Activated naive CD8-positive, alpha-beta T cell treated with anti-CD3 and anti-CD28 coated beads for 36 hours (primary cell): ENCODE measurements around the gene CLNS1A. TPM values are rescaled to one million over a fixed set of nuclear protein-coding genes. Genes with fewer than 3 reads are reported as not detected.
"Not testable (repeated sequence)": the region's sequence is repeated elsewhere in the genome, so short reads cannot be mapped to it uniquely, and the experiment has no call there.

Experiments used
- DNase-seq: peaks from one replicate; pipeline ENCODE4 v3.0.0; 2021
- H3K27ac Mint-ChIP-seq: one replicate; pipeline ENCODE4 v1.8.0; 2022; ENCODE audit warnings: mild to moderate bottlenecking, moderate library complexity, mixed read lengths
- H3K27me3 Mint-ChIP-seq: one replicate; pipeline ENCODE4 v1.8.0; 2022; ENCODE audit warnings: mild to moderate bottlenecking, mixed read lengths
- H3K36me3 Mint-ChIP-seq: one replicate; pipeline ENCODE4 v1.8.0; 2021; ENCODE audit warnings: mild to moderate bottlenecking, mixed read lengths
- H3K4me1 Mint-ChIP-seq: one replicate; pipeline ENCODE4 v1.8.0; 2021; ENCODE audit warnings: mixed read lengths
- H3K4me3 Mint-ChIP-seq: one replicate; pipeline ENCODE4 v1.8.0; 2022; ENCODE audit warnings: mild to moderate bottlenecking, moderate library complexity, mixed read lengths
- H3K9me3 Mint-ChIP-seq: one replicate; pipeline ENCODE4 v1.8.0; 2022; ENCODE audit warnings: mixed read lengths
- total RNA-seq, 2 experiments: library from RNA; stranded (reverse); gene quantifications; one replicate each; pipeline ENCODE4 v1.2.3, GENCODE V29; 2021

Gene CLNS1A
- total RNA-seq, 2 experiments from 2014 or later = 191 to 194 TPM

DNA sequence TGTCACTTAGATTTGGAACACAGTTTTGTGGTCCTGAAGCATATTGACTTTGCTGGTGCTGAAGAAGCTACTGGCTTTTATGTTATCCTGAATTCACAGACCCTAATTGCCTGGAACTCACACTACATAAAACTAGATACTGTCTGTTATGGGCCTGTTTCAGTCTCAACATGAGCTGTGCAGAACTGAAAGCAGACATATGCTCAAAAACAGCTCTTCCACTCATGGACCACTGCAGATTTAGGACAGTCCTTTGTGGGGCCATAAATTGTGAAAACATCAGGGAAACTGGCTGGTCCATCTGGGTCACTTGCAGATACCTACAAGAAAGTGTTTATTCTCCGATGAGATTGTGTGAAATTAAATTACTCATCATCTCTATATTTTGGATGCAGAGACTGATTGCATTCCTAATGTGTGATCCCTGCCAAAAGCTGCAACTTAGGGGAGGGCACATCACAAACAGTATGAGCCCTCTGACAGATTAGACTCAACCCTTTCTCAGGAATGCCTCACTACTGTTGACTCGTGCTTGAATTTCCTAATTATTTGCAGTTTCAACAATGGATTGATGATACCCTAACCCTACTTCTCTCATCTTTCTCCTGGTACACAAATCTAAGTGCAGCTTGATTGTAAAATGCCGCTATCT is 10.2 kb upstream of the CLNS1A start:
- Mint-ChIP-seq H3K27ac (no peak overlapping the region), H3K27me3 (peaks cover 6% of the 10 kb centered on the region), H3K36me3 (no peaks in the 10 kb centered on the region), H3K9me3 (no peaks in the 10 kb centered on the region), H3K4me1 (no peaks in the 10 kb centered on the region), H3K4me3 (no peak overlapping the region)
- no peak for DNase-seq

DNA sequence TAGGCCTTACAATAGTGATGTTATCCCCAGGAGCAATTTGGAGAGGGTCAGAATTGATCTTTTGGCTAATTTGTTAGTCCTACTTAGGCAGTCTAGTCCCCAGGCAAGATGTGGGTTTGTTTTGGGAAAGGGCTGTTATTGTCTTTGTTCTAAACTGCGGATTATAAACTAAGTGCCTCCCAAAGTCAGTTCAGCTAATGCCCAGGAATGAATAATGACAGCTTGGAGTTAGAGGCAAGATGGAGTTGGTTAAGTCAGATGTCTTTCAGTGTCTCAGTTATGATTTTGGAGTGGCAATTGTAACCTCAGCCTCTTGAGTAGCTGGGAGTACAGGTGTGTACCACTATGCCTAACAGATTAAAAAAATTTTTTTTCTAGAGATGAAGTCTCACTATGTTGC is 7.3 kb upstream of the CLNS1A start:
- DNase-seq = no peak
- H3K27me3 Mint-ChIP-seq = peaks cover 6% of the 10 kb centered on the region
- H3K4me1 Mint-ChIP-seq = no peaks in the 10 kb centered on the region
- no peak overlapping the region for H3K4me3 Mint-ChIP-seq
- H3K27ac Mint-ChIP-seq = no peak overlapping the region
- H3K9me3 Mint-ChIP-seq = peaks cover 3% of the 10 kb centered on the region
- H3K36me3 Mint-ChIP-seq = no peaks in the 10 kb centered on the region

DNA sequence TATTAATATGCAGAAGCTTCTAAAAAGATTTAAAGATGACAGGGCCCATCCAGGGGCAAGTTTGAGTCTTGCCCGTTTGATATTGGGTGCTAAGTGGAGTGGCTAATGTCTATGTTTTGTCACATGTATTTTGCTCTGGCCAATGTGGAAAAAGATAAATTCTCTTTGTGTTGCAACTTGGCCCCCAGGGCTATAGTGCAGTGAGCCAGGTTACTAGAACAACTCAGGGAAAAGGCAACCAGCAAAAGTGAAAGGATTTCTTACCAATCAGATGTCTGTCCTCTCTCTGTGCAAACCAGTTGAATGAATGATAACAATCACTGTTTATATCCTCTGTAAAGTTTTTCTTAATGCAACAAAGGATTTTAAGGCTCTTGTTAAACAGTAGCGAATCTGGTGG is 4.6 kb upstream of the CLNS1A start:
- no peak overlapping the region for H3K4me3 Mint-ChIP-seq
- no peak for DNase-seq
- H3K9me3 Mint-ChIP-seq = peaks cover 3% of the 10 kb centered on the region
- peaks cover 5% of the 10 kb centered on the region for H3K4me1 Mint-ChIP-seq
- peaks cover 2% of the 10 kb centered on the region for H3K36me3 Mint-ChIP-seq
- no peak overlapping the region for H3K27ac Mint-ChIP-seq
- H3K27me3 Mint-ChIP-seq = peaks cover 6% of the 10 kb centered on the region

DNA sequence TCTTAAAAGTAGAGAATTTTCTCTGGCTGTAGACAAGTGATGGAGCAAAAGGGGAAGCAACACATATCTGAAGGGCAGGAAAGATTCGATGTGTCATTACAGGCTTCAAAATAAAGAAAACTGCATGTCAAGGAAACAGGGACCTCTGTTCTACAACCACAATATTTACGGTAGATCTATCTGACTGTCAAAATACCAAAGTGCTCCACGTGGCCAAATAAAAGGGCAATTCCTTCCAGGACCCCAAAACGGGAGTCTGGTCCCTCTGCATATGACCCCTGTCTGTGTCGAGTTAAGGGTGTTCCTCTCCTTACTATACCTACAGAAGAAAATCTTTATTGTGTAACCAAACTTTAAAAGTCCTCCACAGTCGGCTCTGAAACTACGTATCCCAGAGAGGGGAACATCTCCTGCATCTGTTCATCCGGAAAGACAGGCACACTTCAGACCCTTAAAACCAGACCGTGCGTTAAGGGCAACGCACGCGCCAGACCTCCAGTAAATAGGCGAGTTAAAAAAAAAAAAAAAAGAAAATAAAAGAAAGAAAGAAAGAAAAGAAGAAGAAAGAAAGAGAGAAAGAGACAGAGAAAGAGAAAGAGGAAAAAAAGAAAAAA is 756 bp downstream of the CLNS1A start:
- H3K27ac Mint-ChIP-seq = peak overlapping the region; percentile 93
- H3K9me3 Mint-ChIP-seq = peaks cover 3% of the 10 kb centered on the region
- H3K4me3 Mint-ChIP-seq = peak overlapping the region; percentile 92
- peaks cover 32% of the 10 kb centered on the region for H3K36me3 Mint-ChIP-seq
- peaks cover 38% of the 10 kb centered on the region for H3K4me1 Mint-ChIP-seq
- no peak for DNase-seq
- H3K27me3 Mint-ChIP-seq = no peaks in the 10 kb centered on the region

DNA sequence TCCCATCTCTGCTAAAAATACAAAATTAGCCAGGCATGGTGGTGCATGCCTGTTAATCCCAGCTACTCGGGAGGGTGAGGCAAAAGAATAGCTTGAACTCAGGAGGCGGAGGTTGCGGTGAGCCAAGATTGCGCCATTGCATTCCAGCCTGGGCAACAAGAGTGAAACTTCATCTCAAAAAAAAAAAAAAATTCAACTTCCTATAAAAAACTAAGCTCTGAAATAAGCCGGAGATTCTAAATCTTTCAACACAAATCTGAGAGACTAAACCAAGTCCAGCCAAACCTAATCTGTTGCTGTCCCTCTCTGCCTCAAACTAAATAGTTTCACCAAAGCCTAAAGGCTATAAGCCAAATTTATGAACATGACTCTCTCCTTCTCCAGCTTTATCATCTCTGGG is 3.7 kb downstream of the CLNS1A start:
- not testable (repeated sequence) for H3K9me3 Mint-ChIP-seq, H3K27me3 Mint-ChIP-seq, DNase-seq, H3K4me3 Mint-ChIP-seq, H3K27ac Mint-ChIP-seq
- H3K4me1 Mint-ChIP-seq = peaks cover 56% of the 10 kb centered on the region
- H3K36me3 Mint-ChIP-seq = peaks cover 40% of the 10 kb centered on the region

DNA sequence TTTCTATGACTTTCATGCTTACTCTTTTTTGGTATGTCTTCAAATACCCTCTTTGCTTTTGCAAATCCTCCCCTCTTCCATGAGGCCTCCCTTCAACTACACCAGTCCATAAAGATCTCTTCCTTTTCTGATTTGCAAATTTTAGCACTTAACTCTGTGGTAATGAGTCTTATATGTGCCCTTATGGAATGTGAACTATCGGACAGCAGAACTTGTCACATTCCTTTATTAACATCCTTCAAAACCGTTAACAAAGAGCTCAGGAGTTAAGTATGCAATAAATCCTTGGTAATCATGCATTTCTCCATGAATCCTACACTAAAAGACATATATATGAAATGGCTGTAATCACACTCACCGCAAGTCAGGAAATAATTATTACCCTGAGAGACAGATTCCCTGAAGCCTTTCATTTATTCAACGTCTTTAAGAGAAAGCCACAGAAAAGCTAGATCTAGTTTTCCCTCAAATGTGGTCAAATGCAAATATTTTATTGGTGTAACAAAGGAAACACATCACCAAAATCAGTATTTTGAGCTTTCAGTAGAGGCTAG is 7.4 kb downstream of the CLNS1A start:
- peaks cover 41% of the 10 kb centered on the region for H3K4me1 Mint-ChIP-seq
- H3K4me3 Mint-ChIP-seq = no peak overlapping the region

DNA sequence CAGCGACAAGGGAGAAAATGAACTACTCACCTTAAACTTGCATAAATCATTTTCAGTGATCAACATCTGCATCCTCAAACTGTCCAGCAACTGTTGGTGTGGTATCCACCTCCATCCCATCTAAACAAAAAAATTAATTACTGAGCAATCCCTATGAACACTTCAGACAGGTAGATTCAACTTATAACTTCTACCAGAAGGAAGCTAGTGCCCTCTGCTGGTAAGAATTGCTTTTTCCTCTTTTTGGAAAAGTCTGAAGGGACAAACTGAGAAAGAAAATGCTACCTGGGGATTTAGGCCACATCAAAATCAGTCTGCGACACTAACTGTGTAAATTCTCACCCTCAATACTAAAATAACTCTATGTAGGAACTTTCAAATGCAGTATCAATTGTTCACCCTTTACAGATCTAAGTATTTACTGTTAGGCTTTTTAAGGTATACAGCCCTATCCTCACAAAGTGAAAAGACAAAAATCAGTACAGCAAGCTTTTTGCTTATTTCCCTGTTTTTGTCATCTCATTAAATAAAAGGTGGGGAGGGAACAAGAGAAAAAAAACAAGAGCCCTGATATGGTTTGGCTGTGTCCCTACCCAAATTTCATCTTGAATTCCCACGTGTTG is 17.9 kb downstream of the CLNS1A start:
- Mint-ChIP-seq H3K36me3 (peaks cover 18% of the 10 kb centered on the region), H3K9me3 (no peaks in the 10 kb centered on the region), H3K27ac (no peak overlapping the region), H3K4me1 (no peaks in the 10 kb centered on the region), H3K27me3 (no peaks in the 10 kb centered on the region), H3K4me3 (no peak overlapping the region)
- no peak for DNase-seq

More for the DNA sequence above, 7.4 kb downstream of the CLNS1A start:
- DNase-seq = no peak
- Mint-ChIP-seq H3K9me3 (no peaks in the 10 kb centered on the region), H3K36me3 (peaks cover 32% of the 10 kb centered on the region), H3K27me3 (no peaks in the 10 kb centered on the region), H3K27ac (no peak overlapping the region)

DNA sequence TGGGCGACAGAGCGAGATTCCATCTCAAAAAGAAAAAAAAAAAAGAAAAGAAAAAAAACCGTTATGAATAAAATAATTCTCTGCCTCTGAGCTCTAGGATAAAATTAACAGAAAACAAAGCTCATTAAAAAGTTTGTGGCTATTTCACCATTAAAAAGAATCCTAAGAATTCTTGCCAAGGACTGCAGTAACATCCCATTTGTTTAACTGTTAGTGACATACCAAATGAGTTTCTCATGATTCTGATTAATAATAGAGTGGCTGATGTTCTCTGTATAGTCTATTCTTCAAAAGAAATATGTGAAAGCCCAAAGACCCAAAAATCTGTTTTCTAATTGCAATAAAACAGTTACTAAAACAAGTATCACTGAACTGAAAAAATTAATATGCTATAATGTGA is 19.7 kb downstream of the CLNS1A start:
- Mint-ChIP-seq H3K9me3 (no peaks in the 10 kb centered on the region), H3K4me1 (no peaks in the 10 kb centered on the region), H3K27ac (no peak overlapping the region), H3K4me3 (no peak overlapping the region), H3K27me3 (no peaks in the 10 kb centered on the region), H3K36me3 (peaks cover 17% of the 10 kb centered on the region)
- DNase-seq = no peak

DNA sequence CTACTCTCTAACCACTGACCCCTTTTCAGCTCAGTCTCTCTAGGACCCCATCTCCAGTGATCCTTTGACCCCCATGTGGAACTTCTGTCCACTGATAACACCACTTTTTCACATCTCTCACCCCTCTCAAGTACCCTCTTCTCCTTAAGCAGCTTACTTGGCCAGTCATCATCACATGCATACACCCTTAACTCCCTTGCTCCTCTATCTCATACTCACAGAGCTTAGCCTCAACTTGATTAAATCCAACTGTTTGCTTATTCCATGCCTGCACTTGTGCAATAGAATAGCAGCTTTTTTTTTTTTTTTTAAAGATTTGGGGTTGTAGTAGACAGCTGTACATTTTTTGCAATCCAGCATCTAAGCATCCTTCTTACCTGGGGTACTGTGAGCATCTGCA is 25.7 kb downstream of the CLNS1A start:
- DNase-seq = no peak
- Mint-ChIP-seq H3K4me3 (no peak overlapping the region), H3K36me3 (peaks cover 16% of the 10 kb centered on the region), H3K27me3 (no peaks in the 10 kb centered on the region), H3K4me1 (no peaks in the 10 kb centered on the region), H3K27ac (no peak overlapping the region), H3K9me3 (no peaks in the 10 kb centered on the region)

DNA sequence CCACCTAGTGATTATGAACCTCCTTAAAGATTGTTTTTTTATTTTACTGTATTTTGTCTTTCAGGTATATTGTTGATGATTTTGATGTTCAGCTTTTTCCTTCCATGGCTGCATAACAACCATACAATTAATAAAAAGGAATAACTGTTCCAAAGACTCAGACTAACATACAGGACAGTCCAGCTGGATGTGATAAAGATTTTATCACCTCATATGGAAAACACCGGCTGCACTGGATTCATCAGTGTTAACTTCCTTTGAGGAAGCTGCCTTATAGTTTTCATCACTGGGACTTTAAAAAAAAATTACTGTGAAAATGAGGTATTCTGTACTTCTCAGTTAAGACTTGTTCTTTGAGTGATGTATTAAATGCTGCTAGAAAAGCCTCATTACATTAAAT is 28.4 kb downstream of the CLNS1A start:
- Mint-ChIP-seq H3K27ac (no peak overlapping the region), H3K4me1 (no peaks in the 10 kb centered on the region), H3K36me3 (peaks cover 8% of the 10 kb centered on the region), H3K4me3 (no peak overlapping the region), H3K9me3 (no peaks in the 10 kb centered on the region), H3K27me3 (no peaks in the 10 kb centered on the region)
- DNase-seq = no peak

DNA sequence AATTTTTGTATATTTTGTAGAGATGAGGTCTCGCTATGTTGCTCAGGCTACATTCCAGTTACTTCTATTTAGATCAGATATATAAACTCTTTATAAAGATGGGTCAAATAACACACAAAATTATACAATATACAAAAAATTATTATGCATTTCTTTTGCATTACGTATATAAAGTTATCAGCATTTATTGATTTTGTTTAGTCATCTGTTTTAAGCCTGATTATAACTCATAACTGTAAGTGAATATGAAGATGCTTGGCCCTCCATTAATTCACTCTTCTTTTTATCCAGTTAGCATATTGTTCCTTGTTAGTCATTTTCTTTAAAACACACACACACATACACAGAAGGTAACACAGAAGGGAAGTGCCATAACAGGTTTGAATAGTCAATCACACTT is 33.3 kb downstream of the CLNS1A start:
- Mint-ChIP-seq H3K27me3 (no peaks in the 10 kb centered on the region), H3K4me1 (peaks cover 3% of the 10 kb centered on the region), H3K36me3 (peaks cover 8% of the 10 kb centered on the region), H3K9me3 (no peaks in the 10 kb centered on the region), H3K4me3 (no peak overlapping the region), H3K27ac (peak overlapping the region; percentile 42)
- DNase-seq = no peak

DNA sequence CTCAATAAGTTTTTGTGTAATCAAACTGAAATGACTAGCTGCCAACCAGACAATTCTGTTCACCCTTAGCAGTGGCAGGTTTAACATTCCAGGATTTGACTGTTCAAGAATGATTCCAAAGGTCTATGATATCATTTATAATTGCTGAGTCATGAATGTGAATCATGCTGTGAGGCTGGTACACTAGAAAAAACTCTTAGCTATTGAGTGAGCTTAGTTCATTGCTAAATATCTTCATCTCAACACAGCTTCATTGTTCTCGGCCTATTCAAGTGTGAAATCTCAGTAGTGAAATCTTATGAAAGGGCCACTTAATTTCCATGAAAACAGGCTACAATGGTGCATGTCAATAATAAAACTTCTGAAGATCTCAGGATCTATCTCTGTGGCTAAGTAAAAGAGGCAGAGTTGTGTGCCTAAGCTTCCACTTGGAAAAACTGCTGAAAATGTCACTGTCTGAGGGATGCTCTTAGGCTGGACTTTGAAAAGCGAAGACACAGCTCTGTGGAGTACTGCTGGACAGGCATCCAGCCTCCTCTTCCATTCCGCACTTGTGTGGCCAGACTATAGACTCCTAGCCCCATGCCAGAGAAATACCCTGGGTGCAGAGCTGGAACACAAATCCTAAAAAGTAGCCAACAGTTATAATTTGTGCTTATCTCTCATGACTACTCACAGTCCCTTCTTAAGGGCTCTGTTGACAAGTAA is 35.1 kb downstream of the CLNS1A start:
- Mint-ChIP-seq H3K4me1 (peaks cover 3% of the 10 kb centered on the region), H3K27ac (peak overlapping the region; percentile 48), H3K36me3 (peaks cover 6% of the 10 kb centered on the region), H3K9me3 (no peaks in the 10 kb centered on the region), H3K4me3 (no peak overlapping the region), H3K27me3 (no peaks in the 10 kb centered on the region)
- no peak for DNase-seq

DNA sequence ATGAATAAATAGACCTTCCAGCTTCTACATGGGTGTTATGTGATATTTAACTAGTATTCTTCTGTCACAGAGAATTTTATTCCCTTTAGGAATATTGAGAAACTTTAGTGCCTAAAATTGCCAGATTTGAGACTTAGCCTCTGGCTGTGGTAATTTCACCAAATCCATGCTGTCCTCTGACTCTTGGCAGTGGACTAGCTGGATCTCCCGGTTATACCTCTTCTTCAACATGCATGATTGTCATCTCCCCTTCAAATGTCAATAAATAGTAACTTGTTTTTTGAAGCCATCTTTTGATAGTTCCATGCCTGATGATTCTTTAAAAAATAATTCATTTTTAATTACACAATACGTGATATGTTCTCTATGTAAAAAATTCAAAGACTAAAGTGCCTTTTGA is 39.4 kb downstream of the CLNS1A start:
- Mint-ChIP-seq H3K4me3 (no peak overlapping the region), H3K27ac (no peak overlapping the region)

DNA sequence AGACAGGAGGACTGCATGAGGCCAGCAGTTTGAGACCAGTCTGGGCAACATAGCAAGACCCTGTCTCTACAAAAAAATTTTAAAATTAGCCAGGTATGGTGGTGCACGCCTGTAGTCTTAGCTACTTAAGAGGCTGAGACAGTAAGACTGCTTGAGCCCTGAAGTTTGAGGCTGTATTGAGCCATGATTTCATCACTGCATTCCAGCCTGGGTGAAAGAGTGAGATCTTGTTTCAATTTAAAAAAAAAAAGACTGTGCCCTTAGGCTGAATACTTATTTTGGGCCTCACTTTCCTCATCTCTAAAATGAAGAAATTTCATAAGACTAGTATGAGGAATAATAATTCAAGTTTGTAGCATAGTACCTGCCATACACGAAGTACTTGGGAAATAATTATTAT is 41.0 kb downstream of the CLNS1A start:
- Mint-ChIP-seq H3K36me3 (peaks cover 2% of the 10 kb centered on the region), H3K27ac (no peak overlapping the region), H3K4me1 (no peaks in the 10 kb centered on the region), H3K9me3 (no peaks in the 10 kb centered on the region), H3K27me3 (no peaks in the 10 kb centered on the region), H3K4me3 (no peak overlapping the region)
- DNase-seq = no peak

More for the DNA sequence above, 39.4 kb downstream of the CLNS1A start:
- Mint-ChIP-seq H3K36me3 (peaks cover 7% of the 10 kb centered on the region), H3K27me3 (no peaks in the 10 kb centered on the region), H3K4me1 (peaks cover 3% of the 10 kb centered on the region), H3K9me3 (no peaks in the 10 kb centered on the region)
- DNase-seq = no peak

DNA sequence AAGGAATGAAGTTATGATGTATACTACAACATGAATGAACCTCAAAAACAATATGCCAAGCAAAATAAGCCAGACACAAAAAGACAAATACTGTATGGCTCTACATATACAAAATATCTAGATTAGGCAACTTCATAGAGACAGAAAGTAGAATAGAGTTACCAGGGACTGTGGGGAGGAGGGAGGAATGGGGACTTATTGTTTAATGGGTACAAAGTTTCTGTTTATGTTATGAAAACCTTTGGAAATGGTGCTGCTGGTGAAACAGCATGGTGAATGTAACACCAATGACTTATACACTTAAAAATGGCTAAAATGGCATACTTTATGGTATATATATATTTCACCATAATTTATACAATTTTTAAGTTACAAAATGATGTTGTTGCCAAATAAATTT is 43.7 kb downstream of the CLNS1A start:
- no peaks in the 10 kb centered on the region for H3K9me3 Mint-ChIP-seq
- no peak for DNase-seq
- no peak overlapping the region for H3K27ac Mint-ChIP-seq
- peaks cover 2% of the 10 kb centered on the region for H3K36me3 Mint-ChIP-seq
- H3K27me3 Mint-ChIP-seq = no peaks in the 10 kb centered on the region
- H3K4me1 Mint-ChIP-seq = peaks cover 11% of the 10 kb centered on the region
- no peak overlapping the region for H3K4me3 Mint-ChIP-seq
